Heart right ventricle (tissue), 16 donors: ENCODE measurements around the gene SLC22A4. TPM values are rescaled to one million over a fixed set of nuclear protein-coding genes. Genes with fewer than 3 reads are reported as not detected.
A peak's percentile ranks its signal among the peaks of the same experiment; 100 is the strongest.

ENCODE experiments used
- ATAC-seq, 8 donors: fragments of 200-7000 bp; cut with Tn5 transposase; one replicate each; pipeline ENCODE4 v1.9.1; 2020; ENCODE audit warnings: mild to moderate bottlenecking in 8 of 8, moderate library complexity in 8 of 8, moderate number of reproducible peaks in 1 of 8
- DNase-seq, 2 donors: peaks; one replicate each; pipeline ENCODE4 v3.0.0-alpha.2; 2020
- H3K27ac ChIP-seq, 10 donors: fragments of 200-600 bp; sonication (generic) in 2 of 10; one replicate each; pipeline versions ENCODE4 v1.5.0 to v1.8.0; 2020 to 2022; ENCODE audit warnings: mild to moderate bottlenecking in 3 of 10
- H3K27me3 ChIP-seq, 7 donors: fragments of 200-600 bp; one replicate each; pipeline ENCODE4 v1.8.0; 2021 to 2022; ENCODE audit warnings: mild to moderate bottlenecking in 2 of 7
- H3K36me3 ChIP-seq, 9 donors: fragments of 200-600 bp; sonication (generic) in 1 of 9; one replicate each; pipeline versions ENCODE4 v1.5.0 to v1.8.0; 2020 to 2022; ENCODE audit warnings: mild to moderate bottlenecking in 2 of 9
- H3K4me1 ChIP-seq, 9 donors: fragments of 200-600 bp; sonication (generic) in 1 of 9; one replicate each; pipeline versions ENCODE4 v1.5.0 to v1.8.0; 2020 to 2022; ENCODE audit warnings: mild to moderate bottlenecking in 4 of 9
- H3K4me3 ChIP-seq, 10 donors: fragments of 200-600 bp; sonication (generic) in 2 of 10; one replicate each; pipeline versions ENCODE4 v1.5.0 to v1.8.0; 2020 to 2022; ENCODE audit warnings: mild to moderate bottlenecking in 7 of 10, moderate library complexity in 2 of 10
- H3K9me3 ChIP-seq, 11 donors: fragments of 200-600 bp in 10 of 11; sonication (generic) in 2 of 11; one replicate each; pipeline versions ENCODE4 v1.5.0 to v1.8.0; 2013 to 2022; ENCODE audit warnings: mild to moderate bottlenecking in 2 of 11, control low read depth in 1 of 11, moderate library complexity in 1 of 11
- WGBS, 2 donors: extraction: QIAGEN DNeasy Blood & Tissue Kit; methylation state at CpG; one replicate each; pipeline ENCODE4 v1.1.7; 2013; ENCODE audit warnings: inconsistent platforms in 1 of 2; 5-methylcytosine and 5-hydroxymethylcytosine counted together
- intact Hi-C, 10 donors: fragments of 100-400 bp; cut with DNase I; formaldehyde crosslinking; loops; one replicate each; pipeline versions ENCODE4 v1.11.1 to v1.14.2; 2022
- polyA plus RNA-seq, 2 donors: library from polyadenylated mRNA; stranded (reverse); fragments of 200-250 nt; gene quantifications; one replicate each; pipeline ENCODE4 v1.2.3, GENCODE V29; 2013
- total RNA-seq, 10 donors: library from RNA; stranded (reverse); fragmentation: NEBNext Ultra II Directional in 3 of 10; extraction: Animal tissue kit (Norgen Biotek cat#: 25700) in 3 of 10; gene quantifications; one replicate each; pipeline versions ENCODE4 v1.2.1 to v1.2.4, GENCODE V29; 2021 to 2023
- TF ChIP-seq, protein P1 (sequence below), 9 donors: fragments of 200-600 bp; sonication (generic) in 2 of 9; IDR thresholded peaks; one replicate each; pipeline versions ENCODE4 v1.5.0 to v1.8.0; 2021 to 2022; ENCODE audit warnings: antibody characterized with exemption in 9 of 9, mild to moderate bottlenecking in 5 of 9, moderate library complexity in 1 of 9
- donor health status: Arrhythmogenic right ventricular cardiomyopathy.
- donor health status: ischemic (EF 13 %, LVEDD 7.1; RV severe dilation, severe dysfunction).
- donor health status: healthy with polysubstance abuse.
- donor health status: DM: no; HTN: yes; CAD: no.
- donor health status: DM: no; HTN: no; CAD: no.
- donor health status: ischemic (EF 25% LVEDD 6.9; RV normal size, moderate dysfunction).
- donor health status: ischemic (EF 25% LVEDD 5.7; RV mildly dilated, moderate dysfunction).
- donor health status: healthy.
- donor health status: DM: yes; HTN: yes; CAD: no.
- donor health status: Ischemic cardiomyopathy.
- donor health status: ischemic (EF 35%, LVEDD 5.7; RV mildly dilated, moderate dysfunction).
- donor health status: nonischemic (EF 11% LVEDD 7.7; RV severe dilation, severe dysfunction).
- donor health status: DM: yes; HTN: yes; CAD: no.
- donor health status: PGD.
- donor health status: ischemic (EF 29% LVEDD 5.4; RV normal size, mild dysfunction).
- donor health status: nonischemic (EF 23%, LVEDD 6.1; RV moderate dilation, normal function).

The SLC22A4 gene
- total and polyA plus RNA-seq, 12 donors = 0.39 to 9.0 (median 2.1) TPM

- TF ChIP-seq, protein P1, sequence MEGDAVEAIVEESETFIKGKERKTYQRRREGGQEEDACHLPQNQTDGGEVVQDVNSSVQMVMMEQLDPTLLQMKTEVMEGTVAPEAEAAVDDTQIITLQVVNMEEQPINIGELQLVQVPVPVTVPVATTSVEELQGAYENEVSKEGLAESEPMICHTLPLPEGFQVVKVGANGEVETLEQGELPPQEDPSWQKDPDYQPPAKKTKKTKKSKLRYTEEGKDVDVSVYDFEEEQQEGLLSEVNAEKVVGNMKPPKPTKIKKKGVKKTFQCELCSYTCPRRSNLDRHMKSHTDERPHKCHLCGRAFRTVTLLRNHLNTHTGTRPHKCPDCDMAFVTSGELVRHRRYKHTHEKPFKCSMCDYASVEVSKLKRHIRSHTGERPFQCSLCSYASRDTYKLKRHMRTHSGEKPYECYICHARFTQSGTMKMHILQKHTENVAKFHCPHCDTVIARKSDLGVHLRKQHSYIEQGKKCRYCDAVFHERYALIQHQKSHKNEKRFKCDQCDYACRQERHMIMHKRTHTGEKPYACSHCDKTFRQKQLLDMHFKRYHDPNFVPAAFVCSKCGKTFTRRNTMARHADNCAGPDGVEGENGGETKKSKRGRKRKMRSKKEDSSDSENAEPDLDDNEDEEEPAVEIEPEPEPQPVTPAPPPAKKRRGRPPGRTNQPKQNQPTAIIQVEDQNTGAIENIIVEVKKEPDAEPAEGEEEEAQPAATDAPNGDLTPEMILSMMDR (IDR thresholded peaks at IDR 0.05) = no peak
These were observed 23.5 kb upstream of the SLC22A4 start for GRCh38 chr5:132270706-132271105.

DNA sequence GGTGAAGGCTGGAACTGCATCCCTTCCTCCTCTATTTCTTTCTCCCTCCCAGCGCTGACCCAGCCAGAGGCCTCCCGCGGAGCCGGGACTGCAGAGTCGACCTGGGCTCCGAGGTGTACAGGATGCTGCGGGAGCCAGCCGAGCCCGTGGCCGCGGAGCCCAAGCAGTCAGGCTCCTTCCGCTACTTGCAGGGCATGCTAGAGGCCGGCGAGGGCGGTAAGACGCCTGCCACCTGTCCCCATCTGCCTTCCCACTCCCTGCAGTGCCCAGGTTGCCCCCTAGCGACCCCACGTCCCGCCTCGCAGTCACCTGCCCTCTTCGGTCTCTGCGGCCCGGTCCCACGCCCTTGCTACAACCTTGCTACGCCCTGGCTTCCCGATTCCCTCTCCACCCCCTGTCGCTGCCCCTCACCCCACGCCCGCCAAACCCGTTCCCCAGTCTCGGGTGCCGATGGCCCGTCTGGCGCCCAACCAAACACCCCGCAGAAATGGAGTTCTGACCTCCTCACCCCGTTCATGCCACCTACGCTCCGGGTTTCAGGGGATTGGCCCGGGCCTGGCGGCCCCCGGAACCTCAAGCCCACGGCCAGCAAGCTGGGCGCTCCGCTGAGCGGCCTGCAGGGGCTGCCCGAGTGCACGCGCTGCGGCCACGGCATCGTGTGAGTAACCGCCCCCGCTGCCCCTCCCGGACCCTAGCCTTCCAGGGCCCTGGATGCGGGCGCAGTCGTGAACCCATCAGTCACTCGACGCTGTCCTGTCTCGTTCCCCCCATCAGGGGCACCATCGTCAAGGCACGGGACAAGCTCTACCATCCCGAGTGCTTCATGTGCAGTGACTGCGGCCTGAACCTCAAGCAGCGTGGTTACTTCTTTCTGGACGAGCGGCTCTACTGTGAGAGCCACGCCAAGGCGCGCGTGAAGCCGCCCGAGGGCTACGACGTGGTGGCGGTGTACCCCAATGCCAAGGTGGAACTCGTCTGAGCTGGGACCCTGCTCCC, 22.6 kb upstream of the SLC22A4 start:
- H3K9me3 ChIP-seq = no peaks in the 10 kb centered on the region
- H3K4me1 ChIP-seq = peaks cover 0 to 15% (median 0%) of the 10 kb centered on the region in 9 donors
- ATAC-seq (peak; percentile 13 to 47 (median 38)), DNase-seq (peak in 1 of 2 donors; percentile 44)
- peak overlapping the region in 1 of 10 donors; percentile 7 for H3K27ac ChIP-seq
- H3K36me3 ChIP-seq = peaks cover 0 to 6% (median 0%) of the 10 kb centered on the region in 9 donors
- intact Hi-C loops = loop anchor here in 3 of 10 donors (5.0 to 10.0 kb wide), 4 partner anchors 34 to 233 kb away; no protein-coding TSS in a partner anchor
- no peaks in the 10 kb centered on the region for H3K27me3 ChIP-seq
- TF ChIP-seq, protein P1 (IDR thresholded peaks at IDR 0.05) = peak in 4 of 9 donors; percentile 11 to 37 (median 22)
- H3K4me3 ChIP-seq = peak overlapping the region in 7 of 10 donors; percentile 5 to 38 (median 23)
- WGBS, 2 donors = 71 to 74% methylated on average over 77 of the region's 77 CpGs

More at GRCh38 chr5:132270706-132271105, 23.5 kb upstream of the SLC22A4 start:
- no peaks in the 10 kb centered on the region for H3K9me3 ChIP-seq
- intact Hi-C loops = loop anchor here in 3 of 10 donors (5.0 to 10.0 kb wide), 4 partner anchors 33 to 234 kb away; no protein-coding TSS in a partner anchor
- peaks cover 5 to 21% (median 7%) of the 10 kb centered on the region in 9 donors for H3K4me1 ChIP-seq
- 94 to 96% methylated on average over 6 of the region's 6 CpGs for WGBS, 2 donors
- DNase-seq = peak in 1 of 2 donors; percentile 2
- peaks cover 0 to 7% (median 0%) of the 10 kb centered on the region in 9 donors for H3K36me3 ChIP-seq
- ATAC-seq = no peak
- H3K4me3 ChIP-seq = no peak overlapping the region
- H3K27me3 ChIP-seq = no peaks in the 10 kb centered on the region
- no peak overlapping the region for H3K27ac ChIP-seq

- Histone ChIP-seq H3K9me3 (no peaks in the 10 kb centered on the region), H3K27me3 (no peaks in the 10 kb centered on the region), H3K4me1 (peaks cover 0 to 15% (median 0%) of the 10 kb centered on the region in 9 donors), H3K27ac (no peak overlapping the region), H3K4me3 (peak overlapping the region in 2 of 10 donors; percentile 11 to 20), H3K36me3 (no peaks in the 10 kb centered on the region)
- peak in 1 of 2 donors; percentile 60 for DNase-seq
- TF ChIP-seq, protein P1 (IDR thresholded peaks at IDR 0.05) = peak; percentile 72 to 91 (median 86)
- WGBS, 2 donors = 56 to 60% methylated on average over 37 of the region's 37 CpGs
- intact Hi-C loops = loop anchor here in 3 of 10 donors (5.0 to 10.0 kb wide), 4 partner anchors 35 to 232 kb away; no protein-coding TSS in a partner anchor
- ATAC-seq = peak in 7 of 8 donors; percentile 23 to 57 (median 51)
These were observed 21.6 kb upstream of the SLC22A4 start for GRCh38 chr5:132272311-132273210.
